Measurements from ENCODE around the gene TRAF3IP1. TPM values are rescaled to one million over a fixed set of nuclear protein-coding genes. Genes with fewer than 3 reads are reported as not detected.
"Not testable (repeated sequence)": the region's sequence is repeated elsewhere in the genome, so short reads cannot be mapped to it uniquely, and the experiment has no call there.

Gene TRAF3IP1
- polyA plus RNA-seq, 5 donors, result 16.5 to 24.6 (median 18.7) TPM

DNA sequence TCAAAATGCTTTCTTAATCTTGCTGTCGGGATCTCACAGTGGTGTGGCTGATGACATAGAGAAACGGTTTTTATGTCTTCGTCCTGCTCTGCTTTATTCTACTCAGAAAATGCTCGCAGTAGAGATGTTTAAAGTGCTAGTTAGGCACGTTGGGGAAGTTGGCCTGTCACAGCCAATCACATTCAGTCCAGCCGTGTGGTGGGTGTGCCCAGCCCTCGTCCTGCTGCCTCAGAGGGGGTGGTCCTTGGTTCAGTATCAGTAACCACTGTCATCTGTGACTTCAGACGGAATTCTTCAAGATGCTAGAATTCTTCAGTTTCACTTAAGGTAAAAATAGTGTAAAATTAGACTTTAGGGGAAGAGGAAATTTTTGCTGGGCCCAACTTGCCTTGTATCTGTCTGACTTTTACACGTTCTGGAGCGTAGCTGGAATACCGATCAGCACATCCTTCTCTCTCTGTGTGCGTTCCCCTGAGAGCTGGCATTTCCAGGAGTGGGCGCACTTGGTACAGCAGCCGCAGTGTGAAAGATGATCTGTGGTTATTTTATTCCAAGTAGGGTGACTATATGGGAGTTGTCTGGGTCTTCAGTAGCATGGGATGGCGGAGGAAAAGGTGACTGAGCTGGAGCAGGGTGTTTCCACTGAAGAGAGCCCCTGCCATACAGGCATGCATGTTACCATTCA, 18.5 kb downstream of the TRAF3IP1 start:
- DNase-seq, result no peak

DNA sequence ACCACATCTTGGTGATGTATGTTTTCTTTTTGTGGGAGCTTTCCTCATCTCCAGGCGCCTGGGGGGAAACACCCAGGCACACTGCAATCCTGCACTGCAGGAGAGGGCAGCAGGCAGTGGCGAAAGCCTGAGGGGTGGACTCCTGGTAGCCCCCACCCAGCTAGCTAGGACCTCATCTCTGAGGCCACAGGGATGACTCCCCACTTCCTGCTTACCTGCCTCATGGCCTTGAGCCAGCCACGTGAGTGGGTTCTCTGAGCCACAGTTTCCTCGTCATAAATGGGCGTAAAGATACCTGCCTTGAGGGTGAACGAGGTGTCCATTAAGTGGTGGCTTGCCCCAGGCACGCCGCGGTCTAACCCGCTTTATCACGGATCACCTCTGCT, 19.1 kb downstream of the TRAF3IP1 start:
- no peak for DNase-seq

GRCh38 chr2:238339814-238340213, 19.5 kb downstream of the TRAF3IP1 start:
- DNase-seq, result no peak

DNA sequence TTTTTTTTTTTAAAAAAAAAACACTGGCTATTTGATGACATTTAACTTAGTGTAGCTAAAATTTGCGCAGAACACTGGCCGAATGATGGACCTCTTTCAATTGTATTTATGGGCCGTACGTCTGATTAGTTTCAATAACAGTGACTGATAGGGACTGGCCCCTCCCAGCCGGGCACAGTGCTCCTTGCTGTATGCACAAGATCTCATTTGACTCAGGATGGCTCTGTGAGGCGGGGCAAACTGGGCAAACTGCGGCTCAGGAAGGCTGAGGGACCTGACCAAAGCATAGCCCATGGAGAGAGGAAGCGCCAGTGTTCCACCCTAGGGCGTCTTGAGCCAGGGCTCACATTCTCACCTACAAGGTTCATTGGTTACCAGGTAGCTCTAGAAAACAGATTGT, 21.2 kb downstream of the TRAF3IP1 start:
- no peak for DNase-seq

- no peak for DNase-seq
Measured at GRCh38 chr2:238344035-238344434, 23.7 kb downstream of the TRAF3IP1 start.

DNA sequence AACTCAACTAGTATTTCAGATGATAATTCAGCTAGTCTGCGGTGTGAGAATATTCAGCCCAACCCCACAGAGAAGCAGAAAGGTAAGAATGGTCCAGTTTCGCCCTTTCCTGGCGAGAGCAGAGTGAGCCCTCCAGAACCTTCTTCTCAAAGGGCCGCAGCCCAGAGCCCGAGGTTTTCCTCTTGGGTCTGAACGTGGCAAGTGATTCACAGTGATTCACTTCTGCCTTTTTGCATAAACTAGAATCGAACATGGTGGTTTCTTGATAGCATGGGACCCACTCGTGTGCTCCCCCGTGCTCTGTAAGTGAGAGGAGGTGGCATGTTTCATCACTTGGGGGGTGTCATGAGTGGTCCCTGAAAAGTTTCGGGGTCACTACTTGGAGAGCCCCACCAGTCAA, 24.2 kb downstream of the TRAF3IP1 start:
- no peak for DNase-seq

- no peak for DNase-seq
Measured at GRCh38 chr2:238345297-238345968, 25.1 kb downstream of the TRAF3IP1 start.

- no peak for DNase-seq
Measured at GRCh38 chr2:238346544-238346943, 26.2 kb downstream of the TRAF3IP1 start.

- DNase-seq, result no peak
Measured at GRCh38 chr2:238350150-238350897, 30.0 kb downstream of the TRAF3IP1 start.

GRCh38 chr2:238351315-238351714, 31.0 kb downstream of the TRAF3IP1 start:
- no peak for DNase-seq

GRCh38 chr2:238352361-238352760, 32.0 kb downstream of the TRAF3IP1 start:
- no peak for DNase-seq

- DNase-seq, result no peak
Measured at GRCh38 chr2:238358769-238359168, 38.5 kb downstream of the TRAF3IP1 start.

DNA sequence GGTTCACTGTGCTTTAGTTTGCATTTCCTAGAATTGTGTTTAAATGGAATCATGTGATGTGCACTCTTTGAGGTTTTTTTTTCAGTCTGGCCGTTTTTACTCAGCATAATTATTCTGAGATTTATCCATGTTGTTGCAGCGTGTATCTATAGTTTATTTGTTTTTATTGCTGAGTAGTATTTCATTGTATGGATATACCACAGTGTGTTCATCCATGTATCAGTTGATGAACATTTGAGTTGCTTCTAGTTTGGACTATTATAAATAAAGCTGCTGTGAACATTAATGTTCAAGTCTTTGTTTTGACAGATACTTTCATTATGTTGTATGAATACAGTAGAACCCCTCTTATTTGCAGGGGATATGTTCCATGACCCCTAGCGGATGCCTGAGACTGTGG, 39.1 kb downstream of the TRAF3IP1 start:
- DNase-seq, result no peak

GRCh38 chr2:238361877-238362276, 41.6 kb downstream of the TRAF3IP1 start:
- DNase-seq, result no peak

- DNase-seq, result no peak
Measured at GRCh38 chr2:238362626-238363025, 42.3 kb downstream of the TRAF3IP1 start.

DNA sequence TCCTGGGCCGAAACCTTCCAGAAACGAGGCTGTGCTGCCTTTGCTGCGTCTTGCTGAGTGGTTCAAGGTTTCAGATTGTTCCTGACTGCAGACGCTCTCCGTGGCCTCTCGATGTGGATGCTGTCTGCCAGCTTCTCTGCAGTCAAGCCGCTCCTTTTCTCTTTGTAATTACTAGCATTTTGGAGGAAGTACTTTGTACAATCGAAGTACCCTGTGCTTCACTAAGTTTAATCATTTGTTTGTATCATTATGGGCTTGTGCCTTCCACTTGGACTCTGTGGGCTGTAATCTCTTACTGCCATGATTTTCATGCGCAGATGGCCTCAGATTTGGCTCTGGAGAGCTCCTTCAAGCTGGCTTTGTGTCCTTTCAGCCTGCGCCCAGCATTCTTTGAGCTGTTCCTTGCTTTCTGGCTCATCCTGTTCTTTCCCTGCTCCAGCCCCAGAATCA, 49.3 kb downstream of the TRAF3IP1 start:
- DNase-seq, result no peak

- no peak for DNase-seq
Measured at GRCh38 chr2:238370094-238370822, 49.9 kb downstream of the TRAF3IP1 start.

DNA sequence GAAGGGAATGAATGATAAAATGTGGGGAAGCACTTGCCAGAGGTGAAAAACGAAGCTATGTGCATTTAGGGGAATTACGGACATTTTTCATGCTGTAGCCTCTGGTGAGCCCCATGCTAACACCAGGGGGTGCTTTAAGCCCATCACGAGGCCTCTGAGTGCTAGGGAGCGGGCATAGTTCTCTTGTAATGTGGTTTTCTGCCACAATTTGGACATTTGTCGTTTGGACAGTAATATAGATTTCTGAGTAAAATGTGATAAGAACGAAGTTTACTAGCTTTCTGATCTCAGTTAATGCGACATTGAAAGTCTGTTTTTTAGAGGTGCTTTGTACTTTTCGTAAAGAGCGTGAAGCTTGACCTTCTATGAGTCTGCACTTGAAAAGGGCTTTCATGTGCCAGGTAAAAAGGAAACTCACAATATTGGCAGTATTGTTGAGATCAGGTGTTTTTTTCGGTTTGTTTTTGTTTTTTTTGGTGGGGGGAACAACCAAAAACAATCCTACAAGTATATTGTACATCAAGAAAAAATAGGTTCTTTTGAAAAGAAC, 50.6 kb downstream of the TRAF3IP1 start:
- peak; percentile 49 to 60 for DNase-seq

GRCh38 chr2:238372277-238372676, 52.0 kb downstream of the TRAF3IP1 start:
- not testable (repeated sequence) for DNase-seq

GRCh38 chr2:238376884-238377391, 56.6 kb downstream of the TRAF3IP1 start:
- DNase-seq, result no peak

Data from right lung (tissue), 5 donors.